ENCODE measurements around the gene ZNF76.

ZNF76 gene

GRCh38 chr6:35342258-35343091 is 82.9 kb downstream of the ZNF76 start, which contains the start of gene PPARD:
Gene PPARD, plus strand, starts transcription at chr6:35342558. Its CDS starts 68,530 bp downstream, at chr6:35411088.
- TF ChIP-seq CTCF (conservative IDR thresholded peaks at IDR 0.05; ENCODE audit: low read depth, low read length): peak; percentile 95
- DNase-seq (ENCODE audit: low read depth): peak; percentile 96

GRCh38 chr6:35343092-35343834 is 83.7 kb downstream of the ZNF76 start:
- peak; percentile 33 for DNase-seq (ENCODE audit: low read depth)
- H3K4me3 ChIP-seq (ENCODE audit: low read depth, low read length): peak overlapping the region; percentile 90
- TF ChIP-seq CTCF (conservative IDR thresholded peaks at IDR 0.05; ENCODE audit: low read depth, low read length): no peak

More at GRCh38 chr6:35342258-35343091, 82.9 kb downstream of the ZNF76 start, which contains the start of gene PPARD:
- H3K4me3 ChIP-seq (ENCODE audit: low read depth, low read length): peak within 1 kb of the TSS; percentile 90

GRCh38 chr6:35343835-35344550 is 84.5 kb downstream of the ZNF76 start:
- TF ChIP-seq CTCF (conservative IDR thresholded peaks at IDR 0.05; ENCODE audit: low read depth, low read length): no peak
- peak overlapping the region; percentile 90 for H3K4me3 ChIP-seq (ENCODE audit: low read depth, low read length)
- peak; percentile 16 for DNase-seq (ENCODE audit: low read depth)
